ENCODE data around the gene ASTL. TPM values are rescaled to one million over a fixed set of nuclear protein-coding genes. Genes with fewer than 3 reads are reported as not detected.

Gene ASTL
- total RNA-seq, 1 donor from 2014 or later = 2.9 TPM

DNA sequence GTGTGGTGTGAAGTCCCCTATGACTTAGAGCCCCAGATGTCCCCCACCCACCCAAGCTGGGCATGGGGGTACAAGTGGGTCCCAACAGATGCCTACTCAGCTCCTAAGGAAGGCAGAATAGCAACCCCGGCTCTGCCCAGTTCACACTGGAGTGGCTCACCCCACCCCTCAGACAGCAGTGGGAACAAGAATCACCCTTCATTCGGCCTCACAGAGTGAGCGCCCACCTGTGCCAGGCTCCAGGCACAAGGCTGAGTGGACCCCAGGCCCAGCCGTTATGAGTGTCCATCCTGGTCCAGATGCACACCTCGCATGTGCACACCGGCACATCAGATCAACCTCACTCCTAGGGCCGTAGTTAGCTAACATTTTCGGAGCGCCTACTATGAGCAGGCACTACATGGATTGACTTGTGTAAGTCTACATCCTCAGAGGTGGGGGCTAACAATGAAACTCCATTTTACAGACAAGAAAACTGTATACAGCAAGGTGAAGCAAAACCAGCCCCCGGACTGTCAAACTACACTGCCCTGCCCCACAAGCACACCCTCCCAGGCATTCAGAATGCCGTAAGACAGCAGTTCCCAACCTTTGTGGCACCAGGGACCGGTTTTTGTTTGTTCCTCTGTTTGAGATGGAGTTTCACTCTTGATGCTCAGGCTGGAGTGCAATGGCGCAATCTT lies 2.8 kb upstream of the ASTL start:
- H3K36me3 Mint-ChIP-seq (ENCODE audit: low read depth) = peaks cover 29% of the 10 kb centered on the region
- peak overlapping the region; percentile 86 for H3K27ac Mint-ChIP-seq
- H3K4me3 Mint-ChIP-seq = peak overlapping the region; percentile 97
- peaks cover 28% of the 10 kb centered on the region for H3K4me1 Mint-ChIP-seq (ENCODE audit: low read depth)
- no peaks in the 10 kb centered on the region for H3K9me3 Mint-ChIP-seq
- H3K27me3 Mint-ChIP-seq (ENCODE audit: insufficient read depth) = peaks cover 4% of the 10 kb centered on the region
- intact Hi-C loops (cut with micrococcal nuclease) = loop anchor here (10.0 kb wide), 1 partner anchor 1524 kb away; the partner anchor contains the start of genes ACTR1B and C2orf92
- no peak for DNase-seq (ENCODE audit: low spot score)

DNA sequence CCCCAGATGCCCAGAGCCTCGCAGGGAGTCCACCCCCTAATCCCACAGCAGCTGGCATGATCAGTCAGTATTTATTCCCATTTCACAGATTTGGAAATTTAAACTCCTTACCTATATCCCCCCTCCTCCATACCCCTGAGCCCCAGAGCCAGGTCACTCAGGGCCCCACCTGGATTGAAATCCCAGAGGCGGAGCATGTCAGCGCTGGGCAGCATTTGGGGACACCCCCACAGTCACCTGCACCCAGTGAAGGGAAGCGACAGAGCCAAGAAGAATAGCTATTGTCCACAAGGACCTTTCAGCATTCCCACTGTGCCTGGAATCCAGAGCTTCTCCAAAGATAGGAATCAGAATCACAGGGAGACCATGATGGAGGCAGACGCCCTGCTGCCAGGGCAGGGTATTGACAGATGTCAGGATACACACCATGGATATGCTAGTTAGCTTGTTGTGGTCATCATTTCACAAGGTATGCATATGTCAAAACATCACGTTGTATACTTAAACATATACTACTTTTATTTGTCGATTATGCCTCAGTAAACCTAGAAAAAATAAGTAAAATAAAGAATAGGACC lies 968 bp upstream of the ASTL start:
- H3K4me3 Mint-ChIP-seq = no peak overlapping the region
- intact Hi-C loops (cut with micrococcal nuclease) = no loop called here
- peaks cover 2% of the 10 kb centered on the region for H3K27me3 Mint-ChIP-seq (ENCODE audit: insufficient read depth)
- H3K9me3 Mint-ChIP-seq = no peaks in the 10 kb centered on the region
- peaks cover 21% of the 10 kb centered on the region for H3K4me1 Mint-ChIP-seq (ENCODE audit: low read depth)
- no peak overlapping the region for H3K27ac Mint-ChIP-seq
- peaks cover 25% of the 10 kb centered on the region for H3K36me3 Mint-ChIP-seq (ENCODE audit: low read depth)
- no peak for DNase-seq (ENCODE audit: low spot score)

DNA sequence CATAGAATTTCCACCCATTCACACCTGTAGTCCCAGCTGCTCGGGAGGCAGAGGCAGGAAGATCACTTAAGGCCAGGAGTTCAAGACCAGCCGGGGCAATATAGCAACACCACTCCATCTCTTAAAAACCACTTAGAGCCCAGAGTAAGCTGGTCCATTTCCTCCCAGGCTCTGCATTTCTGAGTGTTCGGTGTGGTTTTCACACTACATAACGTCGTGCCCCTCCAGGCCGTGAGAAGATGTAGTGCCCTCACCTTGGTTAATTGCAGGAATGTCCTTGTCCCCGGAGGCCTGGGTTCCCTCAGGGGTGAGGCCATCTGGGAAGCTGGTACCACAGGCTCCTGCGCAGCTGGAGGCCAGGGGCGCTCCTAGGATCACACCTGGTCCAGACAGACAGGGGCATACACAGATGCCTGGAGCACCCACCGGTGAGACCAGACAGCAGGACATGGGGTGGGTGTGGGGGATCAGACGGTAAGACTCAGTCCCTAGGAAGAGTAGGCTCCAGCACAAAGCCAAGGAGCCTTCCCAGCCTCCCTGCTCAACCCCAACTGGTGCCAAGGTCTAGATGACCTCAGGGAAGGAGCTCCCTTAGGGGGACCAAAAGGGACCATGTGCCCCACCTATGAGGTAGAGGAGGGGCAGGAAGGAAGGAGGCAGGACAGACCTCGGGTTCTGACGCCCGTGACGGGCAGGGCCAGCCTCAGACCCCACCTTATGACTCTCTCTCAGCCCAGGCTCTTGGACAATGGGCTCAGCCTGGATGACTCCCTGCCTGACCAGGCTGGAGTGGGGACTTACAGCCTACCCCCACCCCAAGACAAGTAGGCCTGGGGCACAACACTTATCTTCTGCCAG lies 752 bp downstream of the ASTL start:
- Mint-ChIP-seq H3K4me1 (ENCODE audit: low read depth) (peaks cover 17% of the 10 kb centered on the region), H3K27ac (no peak overlapping the region), H3K9me3 (no peaks in the 10 kb centered on the region), H3K36me3 (ENCODE audit: low read depth) (peaks cover 8% of the 10 kb centered on the region), H3K4me3 (no peak overlapping the region), H3K27me3 (ENCODE audit: insufficient read depth) (peaks cover 2% of the 10 kb centered on the region)
- no peak for DNase-seq (ENCODE audit: low spot score)
- intact Hi-C loops (cut with micrococcal nuclease) = loop anchor here (1.0 kb wide), 1 partner anchor 37 kb away; no protein-coding TSS in a partner anchor

DNA sequence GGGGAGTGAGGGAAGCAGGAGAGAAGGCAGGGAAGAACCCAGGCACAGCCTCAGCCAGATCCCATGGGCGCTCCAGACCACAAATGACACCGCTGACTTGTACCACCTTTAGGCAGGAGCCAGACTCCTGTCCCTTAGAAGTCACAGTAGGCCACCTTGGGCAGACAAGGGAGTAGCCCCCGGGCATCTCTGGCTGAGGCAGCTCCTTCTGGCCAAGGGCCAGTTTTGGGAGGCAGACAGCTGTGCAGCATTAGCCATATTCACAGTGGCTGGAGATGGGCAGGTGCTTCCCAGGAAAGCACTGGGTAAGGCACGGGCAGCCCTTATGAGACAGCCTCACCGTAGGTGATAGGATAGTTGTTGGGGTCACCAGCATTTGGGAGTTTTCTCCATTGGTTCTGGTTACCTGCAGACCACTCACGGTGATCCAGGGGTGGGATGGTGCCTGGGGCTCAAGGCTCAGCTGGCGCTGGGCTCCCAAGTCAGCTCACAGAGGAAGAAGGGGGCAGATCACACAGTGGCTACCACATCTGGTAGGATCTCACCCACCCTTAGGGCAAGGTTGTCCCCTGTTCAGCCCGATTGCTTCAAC lies 2.1 kb downstream of the ASTL start:
- intact Hi-C loops (cut with micrococcal nuclease) = no loop called here
- no peak overlapping the region for H3K27ac Mint-ChIP-seq

DNA sequence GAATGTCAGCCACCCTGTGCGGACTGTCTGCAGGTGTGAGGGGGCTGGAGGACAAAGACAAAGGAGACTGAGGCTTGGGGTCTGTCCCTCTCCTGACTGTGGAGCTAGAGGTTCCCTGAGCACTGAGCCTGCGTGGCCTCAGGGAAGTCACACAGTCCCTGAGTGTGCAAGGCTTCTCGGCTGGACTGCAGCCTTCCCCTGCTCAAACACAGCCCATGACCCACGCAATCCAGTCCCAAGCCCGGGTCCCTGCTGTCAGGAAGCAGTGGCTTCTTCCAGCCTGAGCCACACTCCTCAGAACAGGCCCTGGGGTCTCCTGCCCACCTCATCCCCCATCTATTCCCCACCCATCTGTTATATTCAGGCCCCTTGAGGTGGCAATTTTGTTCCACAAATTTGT lies 2.7 kb downstream of the ASTL start:
- peaks cover 2% of the 10 kb centered on the region for H3K36me3 Mint-ChIP-seq (ENCODE audit: low read depth)
- H3K27ac Mint-ChIP-seq = no peak overlapping the region
- H3K9me3 Mint-ChIP-seq = no peaks in the 10 kb centered on the region
- intact Hi-C loops (cut with micrococcal nuclease) = no loop called here
- no peak for DNase-seq (ENCODE audit: low spot score)
- H3K27me3 Mint-ChIP-seq (ENCODE audit: insufficient read depth) = peaks cover 2% of the 10 kb centered on the region
- H3K4me3 Mint-ChIP-seq = no peak overlapping the region
- peaks cover 18% of the 10 kb centered on the region for H3K4me1 Mint-ChIP-seq (ENCODE audit: low read depth)

More for the DNA sequence above, 2.1 kb downstream of the ASTL start:
- no peak for DNase-seq (ENCODE audit: low spot score)
- H3K4me3 Mint-ChIP-seq = no peak overlapping the region
- no peaks in the 10 kb centered on the region for H3K9me3 Mint-ChIP-seq
- peaks cover 15% of the 10 kb centered on the region for H3K4me1 Mint-ChIP-seq (ENCODE audit: low read depth)
- H3K36me3 Mint-ChIP-seq (ENCODE audit: low read depth) = no peaks in the 10 kb centered on the region
- peaks cover 2% of the 10 kb centered on the region for H3K27me3 Mint-ChIP-seq (ENCODE audit: insufficient read depth)

DNA sequence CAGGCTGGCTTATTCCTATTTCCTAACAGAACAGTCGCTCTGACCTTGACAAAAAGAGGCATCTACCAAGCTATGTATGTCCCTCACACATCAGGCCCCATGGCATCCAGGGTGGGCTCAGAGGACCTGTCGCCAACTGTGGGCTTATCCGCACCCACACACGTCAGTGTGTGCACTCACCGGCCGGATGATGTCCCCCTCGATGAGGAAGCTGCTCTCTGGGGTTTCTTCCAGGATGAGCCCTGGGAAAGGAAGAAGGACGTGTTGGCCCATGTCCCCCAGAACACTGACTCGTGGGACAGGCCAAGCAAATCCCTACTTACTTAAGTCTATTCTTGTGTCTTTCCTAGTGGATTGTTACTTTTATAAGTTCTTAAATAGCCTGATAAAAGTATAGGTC lies 3.1 kb downstream of the ASTL start:
- Mint-ChIP-seq H3K9me3 (no peaks in the 10 kb centered on the region), H3K27ac (no peak overlapping the region), H3K4me3 (no peak overlapping the region)

DNA sequence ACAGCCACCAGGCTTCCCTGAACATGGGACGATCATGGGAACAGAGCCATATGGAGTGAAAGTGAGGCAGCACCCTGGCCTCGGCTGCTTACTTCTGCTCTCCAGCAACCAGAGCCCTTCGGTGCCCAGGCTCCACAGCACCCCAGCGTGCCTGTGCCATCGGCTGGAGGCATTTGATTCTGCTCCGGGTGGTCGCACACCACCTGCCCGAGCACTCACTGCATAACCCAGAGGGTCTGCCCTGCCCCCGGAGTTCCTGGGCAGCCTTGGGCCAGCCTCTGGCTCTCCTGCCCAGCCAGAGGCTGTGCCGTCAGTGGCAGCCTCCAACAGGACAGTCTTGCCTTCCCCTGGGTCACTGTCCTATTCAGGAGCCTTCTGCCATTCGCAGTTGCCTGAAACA lies 3.9 kb downstream of the ASTL start:
- peaks cover 18% of the 10 kb centered on the region for H3K4me1 Mint-ChIP-seq (ENCODE audit: low read depth)
- H3K4me3 Mint-ChIP-seq = no peak overlapping the region
- H3K36me3 Mint-ChIP-seq (ENCODE audit: low read depth) = peaks cover 2% of the 10 kb centered on the region
- peaks cover 2% of the 10 kb centered on the region for H3K27me3 Mint-ChIP-seq (ENCODE audit: insufficient read depth)
- no peak for DNase-seq (ENCODE audit: low spot score)
- no peak overlapping the region for H3K27ac Mint-ChIP-seq
- no peaks in the 10 kb centered on the region for H3K9me3 Mint-ChIP-seq
- intact Hi-C loops (cut with micrococcal nuclease) = no loop called here

More for the DNA sequence above, 3.1 kb downstream of the ASTL start:
- Mint-ChIP-seq H3K27me3 (ENCODE audit: insufficient read depth) (peaks cover 2% of the 10 kb centered on the region), H3K36me3 (ENCODE audit: low read depth) (peaks cover 2% of the 10 kb centered on the region), H3K4me1 (ENCODE audit: low read depth) (peaks cover 18% of the 10 kb centered on the region)
- intact Hi-C loops (cut with micrococcal nuclease) = no loop called here
- no peak for DNase-seq (ENCODE audit: low spot score)

DNA sequence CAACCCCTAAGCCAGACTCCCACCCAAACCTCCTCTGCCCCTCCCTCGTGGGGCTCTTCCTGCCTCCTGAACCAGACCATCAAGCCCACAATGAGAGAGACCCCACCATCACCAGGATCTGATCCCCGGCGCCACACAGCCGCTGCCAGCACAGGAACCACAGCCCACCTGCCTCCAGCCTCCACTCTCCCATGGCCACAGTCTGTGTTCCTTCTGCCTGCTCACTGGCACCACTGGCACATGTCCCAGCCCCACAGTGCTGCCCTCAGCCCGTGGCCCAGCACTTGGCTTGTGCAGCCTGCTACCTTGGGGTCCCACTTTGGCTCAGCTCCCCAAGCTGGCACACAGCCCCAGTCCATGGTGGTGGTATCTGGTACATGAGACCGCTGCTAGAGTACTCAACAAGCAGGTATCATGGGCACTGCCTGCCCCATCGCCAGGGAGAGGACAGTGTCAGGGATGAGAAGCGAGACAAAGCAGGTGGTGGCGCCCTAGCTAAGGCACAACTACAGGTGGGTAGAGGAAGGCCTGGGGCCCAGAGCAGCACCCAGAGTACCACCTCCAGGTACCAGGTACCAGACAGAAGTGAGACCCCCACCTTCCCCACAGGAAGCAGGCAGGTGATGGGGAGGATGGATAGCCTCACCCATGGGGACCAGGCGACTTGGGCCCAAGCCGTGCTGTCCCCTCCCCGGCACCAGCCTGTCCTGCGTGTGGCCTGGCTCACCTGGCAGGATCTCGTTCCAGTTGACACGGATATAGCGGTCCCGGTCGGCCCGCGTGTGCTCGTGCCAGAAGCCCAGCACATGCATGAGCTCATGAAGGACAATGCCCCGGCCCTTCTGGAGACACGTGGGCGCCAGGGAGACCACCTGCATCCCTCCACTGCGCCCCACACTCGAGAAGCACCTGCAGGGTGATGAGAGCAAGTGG lies 6.2 kb downstream of the ASTL start:
- intact Hi-C loops (cut with micrococcal nuclease) = no loop called here
- H3K27me3 Mint-ChIP-seq (ENCODE audit: insufficient read depth) = peaks cover 1% of the 10 kb centered on the region
- H3K36me3 Mint-ChIP-seq (ENCODE audit: low read depth) = peaks cover 2% of the 10 kb centered on the region
- H3K4me3 Mint-ChIP-seq = no peak overlapping the region
- H3K4me1 Mint-ChIP-seq (ENCODE audit: low read depth) = peaks cover 12% of the 10 kb centered on the region
- no peak for DNase-seq (ENCODE audit: low spot score)
- no peaks in the 10 kb centered on the region for H3K9me3 Mint-ChIP-seq
- peak overlapping the region; percentile 40 for H3K27ac Mint-ChIP-seq

DNA sequence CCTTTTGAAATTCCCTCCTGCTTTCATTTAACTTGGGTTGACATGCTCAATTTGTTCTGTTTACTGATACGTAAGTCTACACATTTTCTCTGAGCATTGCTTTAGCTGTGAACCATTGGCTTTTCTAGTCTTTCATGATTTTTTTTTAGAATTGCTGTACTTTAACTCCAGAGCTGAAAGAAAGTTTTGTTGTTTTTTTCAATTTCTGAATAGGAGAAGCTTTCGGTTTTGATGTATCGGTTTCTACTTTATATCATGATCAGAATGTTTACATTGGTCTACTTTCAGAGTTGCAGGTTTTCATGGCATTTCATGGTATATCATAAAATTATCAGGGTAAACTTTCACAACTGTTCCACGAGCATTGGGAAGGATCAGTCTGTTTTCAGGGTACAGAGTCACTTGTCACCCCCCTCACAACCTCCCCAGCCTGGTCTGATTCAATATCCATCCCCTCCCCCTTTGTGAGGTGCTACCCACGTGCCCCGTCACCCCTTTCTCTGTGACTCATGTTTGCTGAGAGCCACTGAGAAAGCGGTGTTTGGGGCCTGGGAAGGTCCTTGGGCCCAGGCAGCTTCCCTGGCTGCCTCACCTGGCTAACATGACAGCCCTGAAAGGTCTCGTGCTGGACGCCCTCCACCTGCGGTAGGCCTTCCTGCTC lies 7.0 kb downstream of the ASTL start:
- H3K27ac Mint-ChIP-seq = peak overlapping the region; percentile 40
- no peak for DNase-seq (ENCODE audit: low spot score)

DNA sequence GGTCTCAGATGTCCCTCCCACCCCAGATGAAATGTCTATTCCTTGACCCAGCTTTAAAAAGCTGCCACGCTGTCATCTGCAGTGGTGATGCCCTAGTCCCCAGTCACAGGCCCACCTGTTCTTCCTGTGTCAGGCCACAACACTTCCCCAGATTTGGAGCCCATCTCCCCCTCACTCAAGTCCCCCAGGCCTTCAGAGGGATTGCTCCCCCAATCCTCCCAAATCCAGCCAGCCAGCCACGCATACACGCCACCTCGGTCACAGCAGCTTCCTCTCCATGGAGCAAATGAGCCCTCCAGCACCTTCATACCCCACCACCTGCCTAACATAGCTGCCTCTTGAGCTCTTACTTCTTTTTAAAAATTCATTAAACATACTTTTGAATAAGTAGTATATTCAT lies 7.8 kb downstream of the ASTL start:
- Mint-ChIP-seq H3K36me3 (ENCODE audit: low read depth) (peaks cover 12% of the 10 kb centered on the region), H3K4me3 (no peak overlapping the region), H3K9me3 (no peaks in the 10 kb centered on the region), H3K27me3 (ENCODE audit: insufficient read depth) (no peaks in the 10 kb centered on the region), H3K27ac (no peak overlapping the region), H3K4me1 (ENCODE audit: low read depth) (peaks cover 12% of the 10 kb centered on the region)
- intact Hi-C loops (cut with micrococcal nuclease) = no loop called here
- no peak for DNase-seq (ENCODE audit: low spot score)

More for the DNA sequence above, 7.0 kb downstream of the ASTL start:
- Mint-ChIP-seq H3K27me3 (ENCODE audit: insufficient read depth) (no peaks in the 10 kb centered on the region), H3K9me3 (no peaks in the 10 kb centered on the region), H3K36me3 (ENCODE audit: low read depth) (peaks cover 6% of the 10 kb centered on the region), H3K4me3 (no peak overlapping the region), H3K4me1 (ENCODE audit: low read depth) (peaks cover 12% of the 10 kb centered on the region)
- intact Hi-C loops (cut with micrococcal nuclease) = no loop called here

DNA sequence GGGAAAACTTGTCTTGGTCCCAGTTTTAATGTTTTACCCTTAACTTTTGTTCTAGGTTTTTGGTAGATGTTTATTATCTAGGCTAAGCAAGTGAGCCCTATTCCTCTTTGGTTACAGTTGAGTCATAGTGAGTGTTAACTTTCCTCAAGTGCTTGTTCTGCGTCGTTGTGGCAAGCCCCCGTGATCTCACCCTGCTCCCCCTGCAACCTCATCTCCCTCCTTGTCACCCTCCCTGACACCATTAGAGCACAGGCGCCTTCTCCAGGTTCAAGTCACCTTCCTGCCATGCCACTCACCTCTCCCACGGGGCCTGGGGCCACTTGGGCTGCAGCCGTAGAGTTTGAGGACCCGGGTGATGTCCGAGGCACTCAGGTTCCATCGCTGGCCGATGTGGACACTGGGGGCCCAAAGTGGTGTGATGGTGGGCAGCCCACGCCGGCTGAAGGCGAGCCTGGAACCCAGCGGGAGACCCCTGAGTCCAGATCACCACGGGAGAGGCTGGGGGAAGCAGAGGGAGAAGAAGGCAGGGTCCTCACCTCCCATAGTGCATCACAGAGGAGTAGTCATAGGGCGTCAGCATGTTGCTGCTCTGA lies 8.7 kb downstream of the ASTL start:
- no peaks in the 10 kb centered on the region for H3K9me3 Mint-ChIP-seq
- no peak overlapping the region for H3K4me3 Mint-ChIP-seq
- H3K36me3 Mint-ChIP-seq (ENCODE audit: low read depth) = peaks cover 12% of the 10 kb centered on the region

More for the DNA sequence above, 8.7 kb downstream of the ASTL start:
- H3K27ac Mint-ChIP-seq = no peak overlapping the region
- DNase-seq (ENCODE audit: low spot score) = no peak
- peaks cover 12% of the 10 kb centered on the region for H3K4me1 Mint-ChIP-seq (ENCODE audit: low read depth)
- intact Hi-C loops (cut with micrococcal nuclease) = no loop called here
- no peaks in the 10 kb centered on the region for H3K27me3 Mint-ChIP-seq (ENCODE audit: insufficient read depth)
